HL-60/S4 (cell line): ENCODE measurements around the gene TCOF1.
"Not testable (repeated sequence)": the region's sequence is repeated elsewhere in the genome, so short reads cannot be mapped to it uniquely, and the experiment has no call there.

ENCODE experiments used
- in situ Hi-C: fragments of 300-500 bp; cut with MboI; formaldehyde crosslinking; loops from 2 replicates; pipeline ENCODE4 v1.14.3; 2022; ENCODE audit warnings: low sequenced_read_pairs

TCOF1 gene

DNA sequence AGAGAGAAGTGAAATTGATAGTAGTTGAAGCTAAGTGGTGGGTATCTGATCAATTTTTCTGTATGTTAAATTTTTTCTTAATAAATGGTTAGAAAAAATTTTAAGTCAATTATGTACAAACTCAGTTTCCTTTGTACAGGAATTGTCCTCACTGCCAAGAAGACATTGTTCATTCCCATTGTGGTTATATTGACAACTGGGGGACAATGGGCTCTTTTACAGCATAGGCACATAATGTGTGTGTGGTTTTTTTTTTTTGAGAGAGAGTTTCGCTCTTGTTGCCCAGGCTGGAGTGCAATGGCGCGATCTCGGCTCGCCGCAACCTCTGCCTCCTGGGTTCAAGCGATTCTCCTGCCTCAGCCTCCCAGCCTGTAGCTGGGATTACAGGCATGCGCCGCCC, 68.7 kb downstream of the TCOF1 start:
- in situ Hi-C loops, result not testable (repeated sequence)

DNA sequence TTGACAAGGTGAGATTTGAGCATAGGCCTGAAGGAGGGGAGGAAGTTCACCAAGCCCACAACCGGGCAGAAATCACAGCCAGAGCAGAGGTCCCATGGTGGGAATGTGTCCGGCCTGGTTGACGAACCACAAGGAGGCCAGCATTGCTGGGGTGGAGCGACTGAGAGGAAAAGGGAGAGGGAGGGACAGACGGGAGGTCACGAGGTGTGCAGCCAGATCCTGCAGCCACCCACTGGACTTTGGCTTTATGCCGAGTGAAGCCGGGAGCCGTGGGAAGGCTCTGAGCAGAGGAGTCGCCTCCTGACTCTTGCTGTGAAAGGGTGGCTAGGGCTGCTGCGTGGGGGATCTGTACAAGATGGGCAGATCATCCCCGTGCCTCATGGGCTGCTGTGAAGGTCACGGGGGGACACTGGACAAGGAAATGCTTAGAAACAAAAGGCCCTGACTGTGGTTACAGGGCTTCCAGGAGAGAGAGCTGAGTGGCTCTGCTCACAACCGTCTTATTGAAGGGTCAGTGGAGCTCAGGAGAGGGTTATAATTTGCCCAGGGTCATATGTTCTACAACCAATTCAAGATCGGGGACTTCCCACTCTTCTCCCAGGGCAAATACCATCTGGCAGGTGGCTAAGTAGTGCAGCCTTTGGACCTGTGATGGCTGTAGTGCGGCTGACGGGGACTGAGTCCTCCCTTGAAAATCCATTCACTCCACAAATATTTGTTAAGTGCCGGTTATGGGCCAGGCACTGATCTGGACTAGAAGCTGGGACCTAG, 70.8 kb downstream of the TCOF1 start:
- in situ Hi-C loops, result no loop called here

DNA sequence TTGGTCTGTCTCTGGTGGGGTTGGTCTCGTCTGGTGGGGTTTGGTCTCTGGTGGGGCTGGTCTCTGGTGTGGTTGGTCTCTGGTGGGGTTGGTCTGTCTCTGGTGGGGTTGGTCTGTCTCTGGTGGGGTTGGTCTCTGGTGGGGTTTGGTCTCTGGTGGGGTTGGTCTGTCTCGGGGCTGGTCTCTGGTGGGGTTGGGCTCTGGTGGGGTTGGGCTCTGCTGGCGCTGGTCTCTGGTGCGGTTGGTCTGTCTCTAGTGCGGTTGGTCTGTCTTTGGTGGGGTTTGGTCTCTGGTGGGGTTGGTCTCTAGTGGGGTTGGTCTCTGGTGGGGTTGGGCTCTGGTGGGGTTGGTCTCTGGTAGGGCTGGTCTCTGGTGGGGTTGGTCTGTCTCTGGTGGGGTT, 71.5 kb downstream of the TCOF1 start:
- in situ Hi-C loops, result no loop called here

DNA sequence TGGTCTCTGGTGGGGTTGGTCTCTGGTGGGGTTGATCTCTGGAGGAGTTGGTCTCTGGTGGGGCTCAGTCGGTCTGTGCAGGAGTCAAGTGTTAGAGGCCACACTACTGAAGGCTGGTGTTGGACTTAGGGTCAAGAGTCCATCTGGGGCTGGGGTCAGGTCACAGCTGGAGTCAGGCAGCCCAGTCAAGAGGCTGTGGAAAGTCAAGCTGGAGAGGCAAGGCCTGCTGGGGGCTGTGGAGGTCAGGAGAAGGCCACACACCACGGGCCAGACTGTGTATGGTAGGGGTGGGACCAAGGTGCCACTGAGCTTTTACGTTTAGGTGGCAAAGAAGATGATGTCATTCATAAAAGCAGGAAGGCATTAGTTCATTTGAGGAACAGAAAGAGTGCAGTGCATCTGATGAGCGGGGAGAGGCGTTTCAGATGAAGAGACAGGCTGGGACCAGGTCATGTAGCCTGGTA, 71.9 kb downstream of the TCOF1 start:
- in situ Hi-C loops, result no loop called here

GRCh38 chr5:150431048-150431447, 73.6 kb downstream of the TCOF1 start:
- in situ Hi-C loops, result no loop called here

- in situ Hi-C loops, result no loop called here
These were observed 74.1 kb downstream of the TCOF1 start for GRCh38 chr5:150431574-150431973.

DNA sequence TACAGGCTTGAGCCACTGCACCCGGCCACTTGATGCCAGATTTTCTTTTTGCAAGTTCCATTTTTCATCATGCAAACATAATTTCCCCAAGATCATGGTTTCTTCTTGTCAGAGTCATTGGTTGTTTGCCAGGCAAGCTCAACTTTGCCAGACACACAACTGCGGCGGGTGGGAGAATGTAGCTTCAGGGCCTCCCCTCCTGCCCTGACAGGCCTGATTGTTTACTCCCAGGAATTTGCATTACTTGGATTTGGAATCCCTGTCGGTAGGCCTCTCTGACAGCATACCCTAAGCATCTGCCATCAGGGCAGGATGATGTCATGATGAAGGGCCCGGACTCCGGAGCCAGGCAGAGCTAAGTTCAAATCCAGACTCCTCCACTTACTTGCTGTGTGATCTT, 77.0 kb downstream of the TCOF1 start:
- in situ Hi-C loops, result no loop called here

DNA sequence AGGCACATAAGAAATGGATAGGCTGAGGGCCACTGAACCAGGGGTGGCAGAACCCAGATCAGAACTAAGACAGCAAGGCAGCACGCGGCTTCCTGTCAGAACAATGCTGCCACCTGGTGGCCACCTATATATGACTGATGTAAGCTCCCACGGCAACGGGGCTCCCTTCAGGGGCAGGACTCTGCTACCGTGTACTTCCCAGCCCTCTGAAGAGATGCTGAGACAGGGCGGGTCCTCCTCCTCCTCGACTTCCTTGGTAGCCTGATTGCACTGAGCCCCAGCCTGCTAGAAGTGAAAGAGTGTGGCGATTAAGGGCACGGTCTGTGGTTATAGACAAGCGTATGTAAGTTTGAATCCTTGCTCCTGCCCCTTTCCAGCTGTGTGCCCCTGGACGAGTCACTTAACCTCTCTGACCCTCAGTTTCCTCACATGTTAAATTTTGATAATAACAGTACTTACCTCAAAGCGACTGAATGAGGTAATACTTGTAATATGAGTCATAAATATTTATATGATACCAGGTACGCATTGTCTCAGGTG, 78.7 kb downstream of the TCOF1 start:
- in situ Hi-C loops, result no loop called here

GRCh38 chr5:150438873-150439546, 81.5 kb downstream of the TCOF1 start:
- in situ Hi-C loops, result no loop called here

DNA sequence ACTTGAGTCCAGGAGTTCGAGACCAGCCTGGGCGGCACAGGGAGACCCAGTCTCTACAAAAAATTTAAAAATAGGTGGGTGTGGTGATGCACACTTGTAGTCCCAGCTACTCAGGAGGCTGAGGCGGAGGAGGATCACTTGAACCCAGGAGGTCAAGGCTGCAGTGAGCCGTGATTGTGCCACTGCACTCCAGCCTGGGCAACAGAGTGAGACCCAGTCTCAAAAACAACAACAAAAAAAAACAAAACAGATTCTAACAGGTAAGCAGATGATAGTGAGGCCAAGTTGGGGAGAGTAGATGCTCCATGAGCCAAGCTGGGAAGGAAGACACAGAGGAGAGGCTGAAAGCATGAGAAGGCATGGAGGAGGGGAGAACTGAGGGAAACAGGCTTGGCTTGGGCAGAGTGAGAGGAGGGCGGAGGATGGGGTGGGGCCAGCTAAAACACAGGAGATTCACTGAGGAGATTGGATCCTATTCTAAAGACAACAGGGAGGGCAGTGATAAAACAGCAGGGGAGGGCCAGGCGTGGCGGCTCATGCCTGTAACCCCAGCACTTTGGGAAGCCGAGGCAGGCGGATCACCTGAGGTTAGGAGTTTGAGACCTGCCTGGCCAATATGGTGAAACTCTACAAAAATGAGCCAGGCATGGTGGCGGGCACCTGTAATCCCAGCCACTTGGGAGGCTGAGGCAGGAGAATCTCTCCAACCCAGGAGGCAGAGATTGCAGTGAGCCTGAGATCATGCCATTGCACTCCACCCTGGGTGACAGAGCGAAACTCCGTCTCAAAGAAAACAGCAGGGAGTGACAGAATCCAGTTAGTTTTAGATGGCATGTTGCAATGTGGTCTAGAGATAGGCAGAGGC, 83.7 kb downstream of the TCOF1 start:
- in situ Hi-C loops, result no loop called here

DNA sequence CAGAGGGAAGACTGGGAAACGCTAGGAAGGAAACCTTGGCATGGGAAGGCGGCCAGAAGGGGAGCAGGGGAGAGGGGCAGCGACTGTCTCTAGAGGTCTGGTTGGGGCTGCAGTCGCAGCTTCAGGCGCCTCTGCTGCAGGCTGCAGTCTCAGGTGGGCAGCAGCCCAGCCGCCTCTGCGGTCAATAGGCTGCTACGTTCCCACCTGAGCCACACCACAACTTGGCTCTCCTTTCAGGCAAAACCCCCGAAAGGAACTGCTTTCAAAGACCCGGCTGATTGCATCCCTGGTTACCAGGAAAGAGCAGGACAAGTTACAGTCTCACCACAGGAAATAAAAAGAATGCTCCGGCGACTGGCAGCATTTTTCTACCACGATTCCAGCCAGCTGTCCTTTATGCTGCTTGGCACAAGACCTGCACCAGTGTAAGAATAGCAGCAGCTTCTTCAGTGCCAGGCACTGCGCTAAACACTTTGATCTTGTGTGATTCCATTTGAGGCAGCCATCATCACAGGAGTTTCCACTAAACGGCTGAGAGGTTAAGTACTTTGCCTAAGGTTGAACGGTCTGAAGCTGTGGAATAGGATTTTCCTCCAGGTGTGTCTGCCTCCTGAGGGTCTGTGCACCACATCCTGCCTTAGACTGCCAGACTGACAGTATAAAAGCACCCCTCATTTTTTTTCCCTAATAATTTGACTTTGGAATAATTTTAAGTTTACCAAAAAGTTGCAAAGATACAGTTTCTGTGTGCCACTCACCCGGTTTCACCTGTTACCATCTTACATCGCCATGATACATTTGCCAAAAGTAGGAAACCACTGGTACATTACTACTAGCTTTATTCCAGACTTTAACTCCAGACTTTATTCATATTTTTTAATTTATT, 84.6 kb downstream of the TCOF1 start:
- in situ Hi-C loops, result no loop called here

DNA sequence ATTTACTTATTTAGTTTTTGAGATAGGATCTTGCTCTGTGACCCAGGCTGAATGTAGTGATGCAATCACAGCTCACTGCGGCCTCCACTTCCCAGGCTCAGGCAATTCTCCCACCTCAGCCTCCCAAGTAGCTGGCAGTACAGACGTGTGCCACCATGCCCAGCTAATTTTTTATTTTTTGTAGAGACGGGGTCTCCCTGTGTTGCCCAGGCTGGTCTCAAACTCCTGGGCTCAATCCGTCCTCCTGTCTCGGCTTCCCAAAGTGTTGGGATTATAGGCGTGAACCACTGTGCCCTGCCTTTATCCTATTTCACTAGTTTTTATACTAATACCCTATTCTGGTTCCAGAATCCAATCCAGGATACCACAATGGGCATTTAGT, 85.2 kb downstream of the TCOF1 start:
- in situ Hi-C loops, result no loop called here

GRCh38 chr5:150443242-150444075, 86.0 kb downstream of the TCOF1 start:
- in situ Hi-C loops, result no loop called here

DNA sequence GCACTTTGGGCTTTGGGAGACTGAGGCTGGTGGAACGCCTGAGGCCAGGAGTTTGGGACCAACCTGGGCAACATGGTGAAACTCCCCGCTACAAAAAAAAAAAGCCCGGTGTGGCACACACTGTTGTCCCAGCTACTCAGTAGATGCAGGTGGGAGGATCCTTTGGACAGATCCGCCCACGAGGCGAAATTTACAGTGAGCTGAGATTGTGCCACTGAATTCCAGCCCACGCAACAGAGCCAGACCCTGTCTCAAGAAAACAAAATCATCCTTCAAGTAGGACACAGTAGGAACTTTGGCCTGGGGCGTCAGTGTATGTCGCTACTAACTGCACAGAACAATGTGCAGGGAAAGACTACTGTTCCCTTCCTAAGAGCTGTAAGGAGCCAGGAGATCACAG, 87.3 kb downstream of the TCOF1 start:
- in situ Hi-C loops, result no loop called here

- in situ Hi-C loops, result no loop called here
These were observed 88.6 kb downstream of the TCOF1 start for GRCh38 chr5:150446088-150446487.

- in situ Hi-C loops, result no loop called here
These were observed 89.1 kb downstream of the TCOF1 start for GRCh38 chr5:150446583-150446982.

GRCh38 chr5:150447188-150447587, 89.7 kb downstream of the TCOF1 start:
- in situ Hi-C loops, result no loop called here

GRCh38 chr5:150448334-150448733, 90.8 kb downstream of the TCOF1 start:
- in situ Hi-C loops, result no loop called here

DNA sequence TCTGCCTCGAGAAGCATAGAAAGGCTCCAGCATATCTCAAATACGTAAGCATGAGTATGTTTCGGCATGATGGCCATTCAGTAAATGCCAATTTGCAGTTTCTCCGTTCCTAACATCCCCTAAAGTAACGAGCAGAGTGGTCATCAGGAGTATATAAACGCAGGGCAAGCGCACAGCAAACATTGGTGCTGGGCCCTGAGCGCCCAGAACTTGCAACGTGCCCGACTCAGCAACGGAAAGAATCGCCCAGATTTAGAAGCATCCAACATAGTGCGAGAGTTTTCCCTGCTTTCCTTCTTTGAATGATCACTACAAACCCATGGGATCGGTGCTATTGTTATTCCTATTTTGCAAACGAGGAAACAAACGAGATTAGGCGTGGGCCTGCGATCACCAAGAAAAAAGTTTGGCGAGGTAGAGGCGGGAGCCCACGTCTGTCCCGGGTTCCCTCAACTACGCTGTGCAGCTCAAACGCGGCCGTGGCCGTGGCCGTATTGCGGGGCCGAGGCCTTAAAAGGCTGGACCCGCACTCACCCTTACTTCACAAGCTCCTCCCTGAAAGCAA, 91.5 kb downstream of the TCOF1 start:
- in situ Hi-C loops, result no loop called here
